Duodenal mucosa (tissue), 2 donors: ENCODE results near the gene PAX5.

Source experiments
- H3K27ac ChIP-seq: one replicate; pipeline ENCODE4 v1.7.0; 2013; ENCODE audit warnings: low read depth, low read length
- H3K27me3 ChIP-seq, 2 donors: one replicate each; pipeline ENCODE4 v1.7.0; 2013; ENCODE audit warnings: low read length in 2 of 2, control low read depth in 1 of 2; ENCODE audit not compliant: insufficient read depth in 2 of 2, control insufficient read depth in 1 of 2
- H3K36me3 ChIP-seq, 2 donors: one replicate each; pipeline ENCODE4 v1.7.0; 2013; ENCODE audit warnings: low read length in 2 of 2, control low read depth in 1 of 2; ENCODE audit not compliant: insufficient read depth in 2 of 2, control insufficient read depth in 1 of 2
- H3K4me1 ChIP-seq, 2 donors: one replicate each; pipeline ENCODE4 v1.7.0; 2013; ENCODE audit warnings: low read length in 2 of 2, control low read depth in 1 of 2; ENCODE audit not compliant: insufficient read depth in 2 of 2, control insufficient read depth in 1 of 2
- H3K4me3 ChIP-seq, 2 donors: one replicate each; pipeline ENCODE4 v1.7.0; 2013; ENCODE audit warnings: low read length in 2 of 2, low read depth in 1 of 2
- H3K9ac ChIP-seq, 2 donors: one replicate each; pipeline ENCODE4 v1.7.0; 2013; ENCODE audit warnings: low read length in 2 of 2, low read depth in 1 of 2
- H3K9me3 ChIP-seq, 2 donors: one replicate each; pipeline ENCODE4 v1.7.0; 2013; ENCODE audit warnings: low read length in 2 of 2, control low read depth in 1 of 2; ENCODE audit not compliant: control insufficient read depth in 1 of 2

PAX5 gene

DNA sequence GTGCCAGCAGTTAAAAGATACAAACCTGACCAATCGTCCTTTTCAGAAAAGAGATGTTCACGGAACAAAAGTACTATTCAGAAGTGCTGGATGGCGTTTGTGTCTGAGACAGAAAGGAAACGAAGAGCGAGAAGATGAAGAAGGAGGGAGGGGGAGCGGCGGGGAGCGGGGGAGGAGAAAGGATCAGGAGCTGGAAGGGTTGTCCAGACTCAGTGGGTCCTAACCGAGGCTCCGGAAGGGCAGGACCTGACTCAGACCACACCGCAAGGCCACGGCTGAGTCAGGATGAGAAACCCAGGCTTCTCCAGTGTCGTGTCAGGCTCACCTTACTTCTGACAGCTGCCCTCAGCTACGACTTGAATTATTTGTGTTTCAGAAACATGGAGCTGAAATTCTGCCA lies 46.2 kb downstream of the PAX5 start:
- Histone ChIP-seq H3K9me3 (peaks cover 9 to 13% of the 10 kb centered on the region in 2 donors), H3K36me3 (no peaks in the 10 kb centered on the region), H3K4me1 (no peaks in the 10 kb centered on the region), H3K27me3 (peaks cover 48 to 58% of the 10 kb centered on the region in 2 donors), H3K4me3 (no peak overlapping the region), H3K27ac (no peak overlapping the region), H3K9ac (no peak overlapping the region)

DNA sequence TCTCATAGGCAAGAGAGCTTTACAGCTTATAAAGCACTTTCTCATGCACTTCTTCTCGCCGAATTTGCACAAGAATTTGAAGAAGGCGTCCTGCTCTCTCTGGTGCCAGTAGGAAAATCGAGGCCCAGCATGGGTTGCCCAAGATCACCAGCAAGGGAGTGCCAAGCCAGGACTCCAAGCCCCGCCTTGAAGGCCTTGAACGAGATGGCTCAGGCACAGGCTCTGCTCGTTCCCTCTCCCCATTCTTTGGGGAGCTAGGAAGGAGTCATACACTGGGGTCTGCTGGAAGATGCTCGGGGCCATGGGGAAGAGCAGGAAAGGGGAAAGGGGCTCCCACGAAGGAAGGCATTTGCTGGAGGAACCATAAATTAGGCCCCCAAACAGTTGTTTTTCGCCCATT lies 46.7 kb downstream of the PAX5 start:
- no peak overlapping the region for H3K27ac ChIP-seq
- H3K27me3 ChIP-seq: peaks cover 48 to 58% of the 10 kb centered on the region in 2 donors
- H3K9me3 ChIP-seq: peaks cover 9 to 13% of the 10 kb centered on the region in 2 donors
- H3K4me1 ChIP-seq: no peaks in the 10 kb centered on the region
- H3K4me3 ChIP-seq: no peak overlapping the region
- H3K36me3 ChIP-seq: no peaks in the 10 kb centered on the region
- no peak overlapping the region for H3K9ac ChIP-seq

DNA sequence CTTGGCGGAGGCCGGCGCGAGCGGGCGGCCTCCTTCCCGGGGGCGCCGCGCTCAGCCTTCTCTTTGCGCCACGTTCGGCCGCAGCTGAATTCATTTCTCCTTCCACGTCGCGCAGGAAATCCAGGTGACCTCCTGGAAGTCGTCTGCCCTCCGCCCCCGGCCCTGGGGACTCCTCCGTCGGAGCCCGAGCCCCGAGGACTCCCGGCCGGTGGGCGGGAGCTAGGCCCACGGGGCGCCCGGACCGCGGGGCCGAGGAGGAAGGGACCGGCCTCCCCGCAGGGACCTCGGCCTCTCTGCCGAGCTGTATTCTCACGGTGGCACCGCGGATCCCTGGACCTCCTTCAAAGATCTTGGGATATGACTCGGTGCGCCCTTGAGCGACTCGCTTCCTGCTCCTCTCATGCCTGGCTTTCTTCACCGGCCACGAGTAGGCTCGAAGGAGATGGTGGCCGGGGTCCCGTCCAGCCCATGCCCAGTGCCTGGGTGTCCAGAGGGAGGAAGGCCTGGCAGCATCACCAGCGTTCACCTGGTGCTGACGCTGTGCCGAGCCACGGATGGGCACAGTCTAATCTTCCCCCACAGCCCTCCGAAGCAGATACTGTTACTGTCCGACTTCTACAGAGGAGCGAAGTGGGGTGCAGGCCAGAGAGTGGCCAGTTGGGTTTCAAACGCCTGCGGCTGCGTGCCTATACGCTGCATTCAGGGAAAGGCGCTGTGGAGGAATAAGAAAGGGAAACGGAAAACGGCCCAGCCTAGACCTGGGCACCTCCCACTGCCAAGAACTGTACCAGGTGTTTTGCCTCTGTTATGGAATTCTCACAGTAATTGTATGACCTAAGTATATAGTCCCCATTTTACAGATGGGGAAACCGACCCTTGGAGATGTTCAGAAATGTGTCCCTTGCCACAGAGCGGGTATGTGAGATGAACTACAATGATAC lies 47.3 kb downstream of the PAX5 start:
- Histone ChIP-seq H3K27ac (no peak overlapping the region), H3K9ac (no peak overlapping the region), H3K4me3 (peak overlapping the region; percentile 2 to 28), H3K36me3 (no peaks in the 10 kb centered on the region), H3K9me3 (peaks cover 8 to 13% of the 10 kb centered on the region in 2 donors), H3K4me1 (no peaks in the 10 kb centered on the region), H3K27me3 (peaks cover 48 to 58% of the 10 kb centered on the region in 2 donors)

DNA sequence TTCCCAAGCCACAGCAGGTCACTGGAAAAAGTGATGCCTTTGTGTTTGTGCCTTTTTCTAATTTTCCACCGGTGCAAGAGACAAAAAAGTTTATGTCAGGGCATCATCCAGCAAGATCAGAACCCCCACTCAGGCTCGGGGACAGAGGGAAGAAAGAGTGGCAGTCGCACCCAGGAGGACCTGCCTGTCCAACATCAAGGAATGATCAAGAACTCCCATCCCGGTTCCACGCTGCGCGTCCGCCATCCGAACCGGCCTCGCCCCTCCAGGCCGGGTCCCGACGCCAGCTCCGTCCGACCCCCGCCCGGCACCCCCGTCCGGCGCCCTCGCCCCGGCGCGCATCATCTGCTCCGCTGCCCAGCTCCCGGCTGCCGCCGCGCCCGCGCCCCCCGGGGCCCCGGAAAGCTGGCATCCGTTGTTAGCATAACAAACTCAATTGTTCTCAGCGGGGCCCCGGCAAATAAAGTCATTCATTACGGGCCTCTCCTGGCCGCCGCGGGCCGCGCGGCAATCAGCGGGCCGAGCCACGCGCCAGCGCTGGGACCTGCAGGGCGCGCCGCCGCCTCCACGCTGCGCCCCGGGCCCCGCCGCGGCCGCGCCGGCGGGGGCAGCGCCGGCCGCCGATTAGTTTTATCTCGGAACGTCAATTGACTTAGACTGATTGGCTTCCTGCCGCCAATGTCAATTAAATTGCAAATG lies 48.1 kb downstream of the PAX5 start:
- Histone ChIP-seq H3K4me1 (no peaks in the 10 kb centered on the region), H3K36me3 (no peaks in the 10 kb centered on the region), H3K9ac (no peak overlapping the region), H3K27me3 (peaks cover 46 to 58% of the 10 kb centered on the region in 2 donors), H3K4me3 (no peak overlapping the region), H3K27ac (no peak overlapping the region), H3K9me3 (peaks cover 0 to 6% of the 10 kb centered on the region in 2 donors)

DNA sequence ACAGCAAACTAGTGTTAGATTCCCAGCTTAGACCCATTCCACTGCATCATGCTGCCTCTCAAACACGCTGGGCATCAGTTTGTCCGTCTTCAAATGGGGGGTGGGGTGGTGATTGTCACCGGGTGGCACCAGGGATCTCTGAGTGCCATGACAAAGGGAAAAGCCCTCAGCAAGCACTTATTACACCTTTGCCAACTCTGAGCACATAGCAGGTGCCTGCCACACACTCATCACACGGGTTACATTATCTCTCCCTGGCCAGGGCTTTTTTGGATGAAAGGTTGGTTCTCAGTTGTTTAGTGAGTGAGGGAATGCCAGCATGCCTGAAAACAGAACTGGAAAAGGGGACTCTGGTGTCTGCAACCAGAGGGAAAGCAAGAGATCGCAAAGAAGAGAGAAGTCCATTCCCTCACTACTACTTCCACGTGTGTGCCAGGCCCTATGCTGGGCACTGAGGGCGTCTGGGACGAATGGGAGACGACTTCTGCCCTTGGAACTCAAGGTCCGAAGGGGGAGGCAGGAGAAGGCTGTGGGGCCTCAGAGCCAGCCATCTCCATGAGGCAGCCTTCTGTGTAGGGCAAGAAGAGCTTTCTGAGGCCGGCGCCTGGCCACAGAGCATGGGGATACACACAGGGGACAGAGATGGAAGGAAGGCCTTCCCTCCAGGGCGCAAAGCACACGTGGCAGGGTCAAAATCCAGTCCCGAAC lies 48.9 kb downstream of the PAX5 start:
- H3K9ac ChIP-seq: no peak overlapping the region
- H3K27ac ChIP-seq: no peak overlapping the region
- H3K27me3 ChIP-seq: peaks cover 52 to 53% of the 10 kb centered on the region in 2 donors
- H3K4me3 ChIP-seq: no peak overlapping the region
- no peaks in the 10 kb centered on the region for H3K36me3 ChIP-seq
- no peaks in the 10 kb centered on the region for H3K4me1 ChIP-seq
- H3K9me3 ChIP-seq: no peaks in the 10 kb centered on the region

DNA sequence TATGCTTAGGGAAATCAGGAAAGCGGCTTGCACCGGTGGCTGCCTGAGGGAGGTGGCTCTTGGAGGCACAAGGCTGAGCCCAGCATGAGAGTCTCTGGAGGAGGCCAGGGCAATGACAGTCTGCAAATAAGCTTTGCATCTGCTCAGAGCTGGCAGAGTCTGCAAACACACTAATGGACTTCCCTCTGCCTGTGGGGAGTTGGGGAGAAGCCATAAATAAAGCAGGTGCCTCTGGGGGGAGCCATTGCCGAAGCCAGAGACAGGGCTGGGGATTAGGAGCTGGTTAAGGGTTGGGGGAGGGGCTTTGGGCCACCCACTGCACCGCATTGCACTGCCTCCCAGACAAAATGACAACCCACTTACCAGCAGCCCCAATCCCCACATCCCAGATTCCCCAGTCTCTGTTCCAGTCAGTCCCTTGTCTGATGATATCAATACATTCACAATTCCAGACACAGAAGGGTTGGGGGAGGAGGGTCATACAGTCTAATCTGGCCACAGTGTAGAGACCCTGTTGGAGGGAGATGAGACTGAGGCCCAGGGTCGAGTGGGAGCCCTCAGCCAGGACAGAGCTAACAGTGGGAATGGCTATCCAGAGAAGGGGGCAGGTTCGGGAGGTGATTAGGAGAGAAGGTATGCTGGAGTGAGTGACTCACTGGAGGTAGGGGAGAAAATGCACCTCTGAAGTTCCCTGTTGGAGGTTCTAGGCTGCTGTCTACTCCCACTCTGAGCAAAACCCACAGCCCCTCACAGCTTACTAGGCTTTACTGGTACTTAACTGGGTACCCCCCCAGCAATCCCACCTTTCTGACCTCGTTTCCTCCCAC lies 53.7 kb downstream of the PAX5 start:
- Histone ChIP-seq H3K27me3 (peaks cover 14 to 21% of the 10 kb centered on the region in 2 donors), H3K9ac (no peak overlapping the region), H3K4me1 (no peaks in the 10 kb centered on the region), H3K4me3 (no peak overlapping the region), H3K27ac (no peak overlapping the region), H3K36me3 (no peaks in the 10 kb centered on the region), H3K9me3 (no peaks in the 10 kb centered on the region)

DNA sequence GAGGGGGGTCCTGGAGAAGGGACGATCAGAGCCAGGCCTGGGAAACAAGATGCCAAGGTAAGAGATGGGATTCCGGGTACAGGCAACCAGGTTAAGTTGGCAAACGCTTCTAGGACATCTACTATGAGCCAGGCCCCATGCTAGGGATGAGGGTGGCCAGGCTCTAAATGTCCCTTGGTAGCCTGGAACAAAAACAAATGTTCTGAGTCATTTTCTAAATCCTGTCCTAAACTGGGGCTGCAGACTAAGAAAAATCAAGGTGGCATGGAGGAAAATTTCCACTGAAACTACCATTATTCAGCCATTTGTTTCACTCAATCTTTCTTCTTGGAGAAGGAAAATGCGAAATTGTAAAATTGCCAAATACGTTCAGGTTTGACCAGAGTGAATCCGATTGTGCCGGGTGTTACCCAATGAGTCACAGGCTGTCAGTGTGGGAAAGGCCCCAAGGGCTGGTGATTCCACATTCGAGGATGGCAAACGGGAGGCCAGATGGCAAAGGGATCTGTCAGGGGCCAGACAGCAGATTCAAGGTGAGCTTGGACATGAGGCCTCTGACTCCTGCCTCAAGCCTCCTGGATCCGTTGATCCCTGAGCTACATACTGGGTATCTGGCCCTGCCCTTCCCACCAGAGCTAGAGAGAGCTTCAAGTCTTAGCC lies 57.6 kb downstream of the PAX5 start:
- Histone ChIP-seq H3K9ac (no peak overlapping the region), H3K27me3 (peaks cover 0 to 10% of the 10 kb centered on the region in 2 donors), H3K36me3 (no peaks in the 10 kb centered on the region), H3K9me3 (no peaks in the 10 kb centered on the region), H3K4me1 (no peaks in the 10 kb centered on the region), H3K27ac (no peak overlapping the region), H3K4me3 (no peak overlapping the region)

DNA sequence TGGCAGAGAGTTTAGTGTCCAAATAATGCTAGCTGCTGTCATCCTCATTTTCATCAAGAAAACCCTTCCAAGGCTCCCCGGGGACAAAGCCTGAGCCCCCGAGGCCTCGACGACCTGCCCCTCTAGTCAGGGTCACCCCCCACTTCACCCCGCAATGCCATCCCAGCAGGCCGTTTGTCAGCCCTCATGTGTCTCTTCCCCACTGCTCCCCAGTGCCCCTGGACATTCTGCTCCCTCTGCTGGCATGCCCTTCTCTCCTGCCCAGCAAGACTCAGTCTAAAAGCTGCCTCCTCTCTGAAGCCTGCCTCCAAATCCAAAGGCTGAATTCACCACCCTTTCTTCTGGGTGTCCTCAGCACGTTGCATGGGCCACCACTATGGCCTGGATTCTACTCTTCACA lies 59.3 kb downstream of the PAX5 start:
- Histone ChIP-seq H3K27me3 (peaks cover 4% of the 10 kb centered on the region in 2 donors), H3K9me3 (no peaks in the 10 kb centered on the region), H3K4me3 (no peak overlapping the region), H3K36me3 (no peaks in the 10 kb centered on the region), H3K4me1 (no peaks in the 10 kb centered on the region), H3K9ac (no peak overlapping the region), H3K27ac (no peak overlapping the region)

DNA sequence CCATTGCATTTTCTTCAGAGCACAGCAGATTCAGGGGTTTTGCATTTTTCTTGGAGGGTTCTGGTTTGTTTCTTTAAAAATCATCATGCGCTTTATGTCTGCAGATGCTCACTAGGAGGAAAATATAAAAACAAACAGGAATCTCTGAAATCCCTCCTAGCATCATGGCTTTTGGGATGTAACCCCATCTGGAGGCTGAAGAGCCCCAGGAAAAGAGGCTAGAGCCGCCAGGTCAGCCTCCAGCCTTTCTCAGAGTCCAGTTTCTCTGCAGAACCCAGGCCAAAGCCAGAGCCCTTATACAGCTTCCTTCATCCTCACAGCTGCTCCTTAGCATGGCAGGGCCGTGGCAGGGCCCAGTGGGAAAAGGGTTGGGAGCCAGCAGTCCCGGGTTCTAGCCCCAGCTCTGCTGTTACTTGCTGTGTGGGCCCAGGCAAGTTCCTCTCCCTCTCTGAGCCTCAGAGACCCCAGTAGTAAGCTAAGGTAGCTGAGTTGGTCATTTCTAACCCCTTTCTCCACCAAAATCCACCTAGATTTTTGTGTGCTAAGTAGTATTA lies 62.1 kb downstream of the PAX5 start:
- H3K9me3 ChIP-seq: no peaks in the 10 kb centered on the region
- no peak overlapping the region for H3K27ac ChIP-seq

More for the DNA sequence above, 62.1 kb downstream of the PAX5 start:
- H3K9ac ChIP-seq: no peak overlapping the region
- no peak overlapping the region for H3K4me3 ChIP-seq
- no peaks in the 10 kb centered on the region for H3K36me3 ChIP-seq
- H3K4me1 ChIP-seq: no peaks in the 10 kb centered on the region
- H3K27me3 ChIP-seq: peaks cover 0 to 4% of the 10 kb centered on the region in 2 donors
